Stimulated activated CD4-positive, alpha-beta T cell treated with anti-CD3 and anti-CD28 coated beads, Interleukin-12 subunit alpha, Interleukin-12 subunit beta, amount 100 ng/mL, for 48 hours (primary cell): ENCODE results near the gene ATP11B.

Experiments used
- DNase-seq, 3 donors: peaks; one replicate each; pipeline ENCODE4 v3.0.0-alpha.2; 2020; ENCODE audit warnings: low read depth in 2 of 3, low spot score in 1 of 3

Gene ATP11B

DNA sequence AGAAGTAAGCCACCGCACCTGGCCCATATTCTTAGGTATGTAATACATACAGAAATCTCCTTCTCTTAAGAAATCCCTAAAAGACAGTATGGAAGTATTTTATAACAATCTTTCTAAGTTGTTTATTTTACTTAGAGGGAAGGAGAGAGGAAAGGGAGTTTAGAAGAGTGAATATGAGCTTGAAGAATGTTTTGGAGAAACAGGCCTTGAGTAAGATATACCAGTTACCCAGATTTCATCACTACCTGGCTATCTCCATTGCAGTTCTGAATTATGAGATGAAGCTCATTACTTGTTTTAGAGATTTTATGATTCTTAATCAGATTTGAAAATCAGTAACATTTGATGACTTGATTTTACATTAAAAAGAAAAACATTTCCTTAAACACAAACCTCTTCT is 115.2 kb downstream of the ATP11B start:
- no peak for DNase-seq

DNA sequence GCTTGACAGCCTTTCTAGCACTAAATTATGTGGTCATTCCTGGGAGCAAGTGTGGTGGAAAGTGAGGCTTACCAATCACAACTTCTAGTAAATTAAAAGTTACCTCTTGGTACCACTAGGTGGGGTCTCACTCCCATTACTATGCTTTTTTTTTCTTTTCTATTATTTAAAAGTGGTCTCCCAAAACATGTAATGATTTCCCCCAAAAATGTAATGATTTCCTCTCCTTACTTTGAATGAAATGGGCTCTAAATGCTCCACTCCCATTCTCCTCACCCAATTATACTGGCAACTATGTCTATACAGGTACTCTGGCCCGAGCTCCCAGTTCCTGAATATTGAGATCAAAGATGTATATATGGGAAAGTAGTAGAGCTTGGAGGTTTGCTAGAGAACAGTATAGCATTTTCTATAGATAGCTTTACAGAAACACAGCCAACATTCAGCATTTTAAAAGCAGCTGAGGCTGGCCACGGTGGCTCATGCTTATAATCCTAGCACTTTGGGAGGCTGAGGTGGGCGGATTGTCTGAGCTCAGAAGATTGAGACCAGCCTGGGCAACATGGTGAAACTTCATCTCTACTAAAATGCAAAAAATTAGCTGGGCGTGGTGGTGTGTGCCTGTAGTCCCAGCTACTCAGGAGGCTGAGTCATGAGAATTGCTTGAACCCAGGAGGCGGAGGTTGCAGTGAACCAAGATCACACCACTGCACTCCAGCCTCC is 116.2 kb downstream of the ATP11B start:
- DNase-seq: no peak

DNA sequence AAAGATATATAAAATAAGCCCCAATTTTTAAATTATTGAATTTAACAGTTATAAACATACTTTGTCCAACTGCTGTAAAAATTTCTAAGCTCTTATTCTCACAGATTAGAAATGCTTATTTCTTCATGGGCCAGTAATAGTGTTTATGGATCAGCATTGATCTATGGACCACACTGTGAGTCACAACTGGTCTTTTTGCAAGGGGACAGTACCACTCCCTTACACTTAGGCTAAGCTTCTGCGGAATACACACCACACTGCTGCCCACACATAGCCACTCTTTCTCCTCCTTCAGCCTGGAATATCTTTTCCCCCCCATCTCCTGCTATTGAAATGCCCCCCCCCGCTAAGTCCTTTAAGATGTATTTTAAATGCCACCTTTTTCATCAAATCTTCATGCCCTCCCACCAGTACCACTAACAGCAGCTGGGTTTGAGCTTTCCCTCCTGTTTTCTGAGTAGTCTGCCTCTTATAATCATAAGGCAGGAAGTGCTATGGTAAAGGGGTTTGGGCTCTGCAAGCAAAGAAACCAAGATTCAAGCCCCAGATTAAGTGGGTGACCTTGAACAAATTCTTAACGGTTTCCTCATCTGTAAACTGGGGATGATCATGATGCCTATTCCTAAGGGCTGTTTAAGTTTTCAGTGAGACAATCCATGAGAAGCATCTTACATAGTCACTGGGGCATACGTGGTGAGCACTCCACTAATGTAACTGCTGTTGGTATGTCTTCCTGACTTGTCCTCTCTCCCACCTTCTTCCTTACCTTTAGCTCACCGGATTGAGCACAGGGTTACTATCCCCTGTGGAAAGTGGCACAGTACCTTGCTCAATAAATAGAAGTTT is 117.9 kb downstream of the ATP11B start:
- DNase-seq: no peak

DNA sequence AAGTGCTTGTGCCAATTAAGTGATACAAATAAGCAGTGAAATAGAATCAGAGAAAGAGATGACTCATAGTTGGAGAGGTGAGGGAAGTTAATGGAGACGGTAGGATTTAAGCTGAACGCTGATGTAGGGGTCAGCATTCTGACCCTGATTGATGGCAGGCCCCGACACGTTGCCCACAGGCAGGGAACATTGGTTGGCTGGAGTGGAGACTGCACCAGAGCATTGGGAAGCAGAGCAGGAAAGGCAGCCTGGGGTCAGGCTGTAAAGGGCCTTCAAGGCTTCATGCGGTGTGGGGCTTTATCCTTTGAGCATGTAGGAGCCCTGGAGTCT is 118.4 kb downstream of the ATP11B start:
- DNase-seq: no peak

DNA sequence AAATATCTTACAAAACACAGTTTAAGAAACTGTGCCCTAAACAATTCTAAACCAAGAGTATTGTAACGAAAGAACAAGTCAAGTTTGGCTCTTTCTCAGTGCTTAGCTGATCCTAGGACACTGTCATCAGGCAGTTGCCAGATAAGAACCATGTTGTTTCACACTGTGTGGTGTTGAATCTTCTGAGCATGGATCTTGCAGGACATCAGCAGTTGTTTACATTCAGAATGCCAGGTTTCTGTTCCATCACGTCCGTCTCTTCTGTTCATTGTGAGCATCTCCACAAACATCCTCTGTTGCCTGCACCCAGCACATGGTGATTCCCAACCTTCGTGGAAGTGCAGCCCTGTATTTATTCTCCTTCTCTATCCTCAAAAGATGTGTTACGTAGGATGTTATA is 119.2 kb downstream of the ATP11B start:
- no peak for DNase-seq

DNA sequence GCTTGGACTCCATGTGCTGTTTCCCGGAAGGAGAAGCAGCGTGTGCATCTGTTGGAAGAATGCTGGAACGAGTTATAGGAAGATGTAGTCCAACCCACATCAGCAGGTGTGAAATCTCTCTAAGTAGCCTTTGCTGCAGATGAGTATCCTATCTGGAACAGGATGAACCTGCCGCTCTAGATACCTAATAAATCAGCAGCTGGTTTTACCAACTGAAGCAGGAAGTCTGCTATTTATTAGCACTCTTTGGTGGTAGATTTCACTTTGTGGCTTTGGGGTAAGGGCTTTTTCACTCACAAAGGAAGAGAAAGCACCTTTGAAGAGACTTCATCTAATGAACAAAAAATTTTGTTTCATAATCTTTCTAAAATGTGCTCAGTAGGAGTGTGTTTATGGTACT is 120.6 kb downstream of the ATP11B start:
- no peak for DNase-seq

DNA sequence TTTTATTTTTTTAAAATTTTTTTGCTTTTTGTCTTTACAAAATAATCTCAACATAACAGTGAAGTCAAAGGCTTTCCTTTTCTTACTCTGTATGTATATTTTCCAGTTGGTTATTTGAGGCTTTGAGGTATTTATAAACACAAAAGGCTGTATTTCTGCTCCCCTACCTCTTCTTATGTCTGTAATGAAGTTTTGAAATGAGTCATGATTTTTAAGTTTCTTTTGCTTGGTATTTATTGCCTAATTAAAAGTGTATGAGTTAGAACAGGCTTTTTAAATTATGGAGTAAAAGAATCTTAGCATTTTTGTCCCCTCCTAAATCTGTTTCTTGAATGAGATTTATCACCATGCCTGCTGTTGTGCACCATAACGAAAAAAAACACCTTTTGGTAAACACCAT is 121.0 kb downstream of the ATP11B start:
- no peak for DNase-seq

DNA sequence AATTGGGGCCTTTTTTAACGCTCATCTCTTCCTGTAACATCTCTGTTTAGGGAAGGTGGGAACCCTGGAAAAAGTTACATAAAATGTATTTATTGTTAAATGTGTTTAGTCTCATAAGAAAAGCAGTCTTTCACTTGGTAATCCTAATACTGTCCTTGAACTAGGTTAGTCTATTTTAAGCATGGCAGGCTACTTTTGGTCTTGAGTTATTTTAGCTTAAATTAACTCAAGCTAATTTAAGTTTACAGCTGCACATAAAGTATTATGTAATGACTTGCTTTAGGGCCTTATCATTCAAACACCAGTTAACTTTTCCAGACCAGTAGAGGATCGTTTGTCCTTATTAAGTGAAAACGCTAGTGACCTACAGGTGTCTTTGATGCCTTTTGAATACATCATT is 123.8 kb downstream of the ATP11B start:
- no peak for DNase-seq

DNA sequence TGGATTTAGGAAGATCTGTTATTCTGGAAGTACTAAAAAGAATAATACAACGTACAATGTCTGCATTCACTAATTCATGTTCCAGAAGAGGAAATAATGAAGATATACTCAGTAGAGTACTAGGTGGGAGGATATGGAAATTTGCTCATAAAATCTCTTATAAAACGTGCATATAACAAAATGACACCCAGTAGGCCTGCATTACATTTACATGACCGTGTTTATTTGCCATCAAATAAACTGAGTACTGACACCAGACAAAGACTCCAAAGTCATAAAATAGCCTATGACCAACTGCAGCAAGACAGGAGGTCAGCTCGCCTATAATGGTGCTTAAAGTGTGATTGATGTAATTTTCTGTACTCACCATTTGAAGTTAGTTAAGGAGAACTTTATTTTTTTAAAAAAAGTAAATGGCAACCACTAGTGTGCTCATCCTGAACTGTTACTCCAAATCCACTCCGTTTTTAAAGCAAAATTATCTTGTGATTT is 126.6 kb downstream of the ATP11B start:
- no peak for DNase-seq

DNA sequence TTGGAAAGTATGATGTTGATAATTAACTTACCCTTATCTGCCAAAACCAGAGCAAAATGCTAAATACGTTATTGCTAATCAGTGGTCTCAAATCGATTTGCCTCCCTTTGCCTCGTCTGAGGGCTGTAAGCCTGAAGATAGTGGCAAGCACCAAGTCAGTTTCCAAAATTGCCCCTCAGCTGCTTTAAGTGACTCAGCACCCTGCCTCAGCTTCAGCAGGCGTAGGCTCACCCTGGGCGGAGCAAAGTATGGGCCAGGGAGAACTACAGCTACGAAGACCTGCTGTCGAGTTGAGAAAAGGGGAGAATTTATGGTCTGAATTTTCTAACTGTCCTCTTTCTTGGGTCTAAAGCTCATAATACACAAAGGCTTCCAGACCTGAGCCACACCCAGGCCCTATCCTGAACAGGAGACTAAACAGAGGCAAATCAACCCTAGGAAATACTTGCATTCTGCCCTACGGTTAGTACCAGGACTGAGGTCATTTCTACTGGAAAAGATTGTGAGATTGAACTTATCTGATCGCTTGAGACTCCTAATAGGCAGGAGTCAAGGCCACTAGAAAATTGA is 127.3 kb downstream of the ATP11B start:
- DNase-seq: no peak

DNA sequence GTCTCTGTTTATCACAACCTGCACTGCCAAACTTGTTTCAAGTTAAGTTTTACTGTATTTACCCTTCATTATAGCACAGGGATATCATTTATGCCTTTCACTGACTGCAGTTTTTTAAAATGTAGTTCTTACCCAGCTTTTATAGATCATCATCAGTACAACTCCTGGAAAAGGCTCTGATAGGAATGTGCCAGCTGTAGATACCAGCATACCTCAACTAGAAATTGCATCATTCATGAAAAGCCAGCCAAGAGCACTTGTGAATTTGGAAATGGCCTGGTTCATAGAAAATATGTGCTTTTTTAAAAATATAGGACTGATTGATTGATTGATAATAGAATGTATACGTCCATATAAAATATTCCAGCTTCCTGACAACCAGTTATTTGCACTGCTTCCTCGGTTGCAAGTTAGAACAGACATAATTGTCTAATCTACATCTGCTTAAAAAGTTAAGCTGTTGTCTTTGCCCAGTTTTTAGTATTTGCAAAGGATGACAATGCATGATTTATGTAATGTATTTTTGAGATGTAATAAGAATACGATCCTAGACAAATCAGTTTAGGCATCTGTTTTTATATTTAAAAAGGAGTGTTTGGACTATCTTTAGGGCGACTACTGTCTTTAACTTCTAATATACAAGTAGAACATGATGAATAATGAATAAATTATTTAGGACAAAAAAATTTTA is 128.5 kb downstream of the ATP11B start:
- no peak for DNase-seq

DNA sequence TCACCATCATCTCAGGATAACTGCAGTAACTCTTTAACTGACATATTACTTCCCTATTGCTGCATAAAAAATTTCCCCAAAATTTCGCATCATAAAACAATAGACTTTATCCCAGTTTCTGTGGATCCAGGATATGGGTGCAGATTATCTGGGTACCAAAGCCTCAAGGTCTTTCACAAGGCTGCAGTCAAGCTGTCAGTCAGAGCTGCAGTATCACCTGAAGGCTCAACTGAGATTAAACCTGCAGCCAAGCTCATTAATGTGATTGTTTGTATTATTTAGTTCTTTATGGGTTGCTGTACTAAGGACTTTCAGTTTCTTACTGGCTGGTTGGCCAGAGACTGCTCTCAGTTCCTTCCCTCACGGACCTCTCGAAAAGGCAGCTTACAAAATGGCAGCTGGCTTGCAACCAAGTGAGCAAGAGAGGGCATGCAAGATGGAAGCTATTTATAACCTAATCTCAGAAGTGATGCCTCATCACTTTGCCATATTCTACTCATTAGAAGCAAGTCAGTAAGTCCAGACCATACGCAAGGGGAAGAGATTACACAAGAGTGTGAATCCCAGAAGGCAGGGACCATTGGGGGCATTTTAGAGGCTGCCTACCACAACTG is 132.1 kb downstream of the ATP11B start:
- DNase-seq: no peak

DNA sequence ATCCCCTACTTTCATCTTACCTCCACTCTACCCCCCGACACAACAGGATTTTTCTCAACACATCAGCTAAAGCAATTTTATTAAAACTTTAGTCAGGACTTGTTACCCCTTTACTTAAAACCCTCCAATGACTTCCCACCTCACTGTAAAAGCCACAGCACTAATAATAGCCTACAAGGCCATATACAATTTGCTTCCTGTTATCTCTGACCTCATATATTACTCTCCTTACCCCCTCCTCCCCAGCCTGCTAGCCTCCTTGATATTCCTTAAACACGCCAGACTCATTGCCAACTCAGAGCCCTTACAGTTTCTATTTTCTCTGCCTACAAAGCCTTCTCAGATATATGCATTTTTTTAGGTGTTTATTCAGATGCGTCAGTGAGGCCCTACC is 132.6 kb downstream of the ATP11B start:
- DNase-seq: no peak

DNA sequence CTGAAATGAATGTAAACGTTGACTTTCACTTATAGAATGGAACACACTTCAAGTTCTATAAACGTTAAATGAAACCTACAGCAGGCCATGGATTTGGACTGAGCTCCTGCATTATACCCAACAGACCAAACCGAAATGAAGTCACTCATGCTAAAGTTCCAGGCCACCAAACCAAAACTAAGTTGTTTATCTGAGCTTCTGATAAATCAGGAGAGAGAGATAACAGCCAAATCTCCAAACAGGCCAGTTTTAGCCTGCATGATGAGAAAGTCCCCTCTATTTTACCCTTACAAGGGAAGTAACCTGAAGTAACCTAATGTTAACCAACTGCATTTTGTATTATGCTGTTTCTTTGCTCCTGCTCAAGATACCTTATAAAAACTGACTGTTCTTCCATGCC is 142.5 kb downstream of the ATP11B start:
- no peak for DNase-seq

DNA sequence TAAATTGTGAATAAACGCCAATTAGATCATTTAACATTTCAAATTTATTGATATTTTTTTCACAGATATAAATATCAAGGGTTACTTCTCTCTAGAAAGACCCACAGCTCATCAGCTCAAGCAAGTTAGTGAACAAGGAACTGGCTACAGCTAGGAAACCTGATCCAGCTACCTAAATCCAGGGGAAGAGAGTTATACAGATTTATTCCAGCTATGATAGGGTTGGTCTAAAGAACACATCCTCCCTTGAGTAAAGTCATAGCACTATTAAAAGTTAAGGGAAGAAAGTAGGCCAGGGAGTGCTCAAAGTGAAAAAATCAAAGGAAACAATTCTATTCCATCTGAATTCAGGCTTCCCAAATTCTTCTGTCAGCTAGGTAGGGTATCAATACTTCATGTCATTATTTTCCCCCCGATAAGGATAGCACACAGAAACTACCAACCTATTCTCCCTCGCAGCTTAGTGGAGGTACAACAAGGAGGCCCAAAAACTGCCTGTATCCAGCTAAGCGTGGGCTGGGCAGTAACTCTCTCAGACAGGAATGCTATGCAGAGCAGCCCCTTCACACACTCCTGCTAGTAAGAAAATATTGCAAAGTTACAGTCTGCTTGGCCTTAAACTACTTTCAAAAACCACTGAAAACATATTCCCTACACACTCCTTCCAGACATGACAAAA is 143.1 kb downstream of the ATP11B start:
- DNase-seq: no peak

DNA sequence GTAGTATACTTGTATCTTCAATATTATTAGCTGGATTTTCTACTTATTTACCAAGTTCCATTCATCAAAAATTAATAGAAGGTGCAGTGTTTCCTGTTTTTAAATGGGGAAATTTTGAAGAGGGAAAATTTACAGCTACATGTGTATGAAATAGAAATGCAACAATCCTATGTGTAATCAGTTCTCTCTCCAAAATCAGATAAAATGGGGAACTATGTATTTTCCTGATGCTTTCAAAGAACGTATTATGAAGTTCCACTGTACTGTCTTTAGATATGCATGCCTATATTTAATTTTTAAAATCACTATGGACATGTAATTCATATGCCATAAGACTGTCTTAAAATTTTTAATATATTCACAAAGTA is 143.6 kb downstream of the ATP11B start:
- no peak for DNase-seq

DNA sequence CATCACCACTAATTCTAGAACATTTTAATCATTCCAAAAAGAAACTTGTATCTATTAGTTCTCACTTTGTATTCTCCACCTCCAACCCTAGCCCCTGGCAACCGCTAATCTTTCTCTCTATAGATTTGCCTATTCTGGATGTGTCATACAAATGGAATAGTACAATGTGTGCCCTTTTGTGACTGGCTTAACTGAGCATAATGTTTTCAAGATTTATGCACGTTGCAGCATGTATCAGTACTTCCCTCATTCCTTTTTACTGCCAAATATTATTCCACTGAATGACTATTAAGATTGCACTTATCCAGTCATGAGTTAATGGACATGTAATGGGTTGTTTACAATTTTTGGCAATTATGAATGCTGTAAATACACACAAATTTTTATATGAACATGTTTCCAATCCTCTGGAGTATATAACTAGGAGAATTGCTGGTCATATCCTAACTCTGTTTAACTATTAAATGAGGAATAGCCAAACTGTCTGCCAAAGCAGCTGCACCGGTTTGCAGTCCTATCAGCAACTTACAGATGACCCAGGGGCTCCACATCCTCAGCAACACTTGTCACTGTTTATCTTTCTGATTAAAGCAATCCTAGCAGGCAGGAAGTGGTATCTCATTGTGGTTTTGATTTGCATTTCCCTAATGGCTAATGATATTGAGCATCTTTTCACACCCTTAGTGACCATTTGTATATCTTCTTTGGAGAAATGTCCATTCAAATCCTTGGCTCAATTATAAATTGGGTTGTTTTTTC is 144.2 kb downstream of the ATP11B start:
- no peak for DNase-seq

DNA sequence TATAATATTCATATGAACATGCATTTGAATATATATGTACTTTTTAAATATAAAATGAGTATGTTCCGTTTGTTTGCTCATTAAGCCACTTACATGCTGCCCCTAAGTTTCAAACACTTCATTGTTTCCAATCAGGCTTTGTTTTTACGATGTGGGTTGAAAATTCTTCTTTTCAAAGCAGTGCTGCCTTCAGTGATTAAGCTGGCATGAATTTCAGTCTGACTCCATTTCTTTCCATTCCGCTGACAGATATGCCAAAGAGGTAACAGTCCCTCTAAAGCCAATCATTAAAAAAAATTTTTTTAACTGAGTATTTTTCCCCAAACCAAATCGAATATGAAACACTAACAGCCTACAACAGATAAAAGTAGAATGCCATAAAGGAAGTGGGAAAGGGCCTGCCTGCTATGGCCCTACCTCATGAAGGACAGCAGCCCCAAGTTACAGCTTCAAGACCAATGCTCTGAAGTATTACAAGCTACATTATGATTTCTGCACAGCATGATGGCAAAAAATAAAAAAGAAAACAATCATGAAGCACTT is 147.0 kb downstream of the ATP11B start:
- no peak for DNase-seq

DNA sequence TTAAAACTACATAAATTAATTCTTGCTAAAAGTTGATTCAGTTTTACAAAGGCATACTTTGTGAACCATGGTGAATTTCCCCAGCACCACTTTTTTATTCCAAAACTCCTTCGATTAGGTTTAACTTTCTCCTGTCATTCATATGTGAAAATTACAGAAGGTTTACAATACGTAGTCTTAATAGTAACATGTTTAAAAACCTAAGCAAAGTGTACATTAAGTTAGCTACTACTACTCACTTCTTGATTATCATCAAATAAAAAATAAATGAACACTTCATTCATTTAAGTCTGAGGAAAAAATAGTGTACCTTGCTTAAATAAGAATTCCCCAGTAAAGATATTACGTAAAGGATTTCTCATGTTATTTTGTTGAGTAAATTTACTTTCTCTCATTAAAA is 148.4 kb downstream of the ATP11B start:
- DNase-seq: no peak

DNA sequence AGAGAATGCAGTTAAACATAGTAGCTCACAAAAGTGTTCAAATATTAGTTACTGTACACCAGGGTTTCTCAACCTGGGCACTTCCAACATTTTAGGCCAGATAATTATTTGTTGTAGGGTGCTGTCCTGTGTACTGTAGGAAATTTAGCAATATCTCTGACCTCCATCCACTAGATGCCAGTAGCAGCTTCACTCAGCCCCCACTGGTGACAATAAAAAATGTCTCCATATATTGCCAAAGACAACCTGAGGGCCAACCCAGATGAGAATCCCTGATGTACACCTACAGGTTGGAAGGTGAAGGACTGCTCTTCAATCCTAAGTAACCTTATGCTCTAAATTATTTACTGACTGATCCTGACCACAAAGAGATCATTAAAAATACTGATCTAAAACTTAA is 154.6 kb downstream of the ATP11B start:
- no peak for DNase-seq
